K562 (cell line): Measurements from ENCODE around the gene ATP6V0E2. TPM values are rescaled to one million over a fixed set of nuclear protein-coding genes. Genes with fewer than 3 reads are reported as not detected.

Experiments
- ADNP ChIP-seq: fragments of 200-800 bp; sonication (Bioruptor generic); IDR thresholded peaks from 2 replicates; pipeline ENCODE4 v1.6.1; 2016; ENCODE audit warnings: missing genetic modification characterization, missing compliant biosample characterization
- ARID1B ChIP-seq: fragments of 450-650 bp; IDR thresholded peaks from 2 replicates; pipeline ENCODE4 v1.6.1; 2016; ENCODE audit warnings: antibody characterized with exemption, mild to moderate bottlenecking, inconsistent platforms
- ATF7 ChIP-seq: fragments of 450-650 bp; IDR thresholded peaks from 2 replicates; pipeline ENCODE4 v1.7.1; 2014; ENCODE audit warnings: mild to moderate bottlenecking, moderate library complexity
- ETV1 ChIP-seq: fragments of 450-650 bp; conservative IDR thresholded peaks from 2 replicates; pipeline ENCODE4 v1.6.1; 2016; ENCODE audit warnings: missing genetic modification characterization, control low read depth, low read depth, missing compliant biosample characterization
- ETV6 ChIP-seq, 3 experiments: fragments of 150-350 bp in 1 of 3; sonication (generic) in 1 of 3; formaldehyde crosslinking in 1 of 3; IDR thresholded peaks; 2 replicates each; pipeline versions ENCODE4 v1.6.1 to v1.8.0; 2014 to 2022; ENCODE audit warnings: borderline replicate concordance in 2 of 3, low read depth in 2 of 3, antibody characterized with exemption in 1 of 3, low read length in 1 of 3, mild to moderate bottlenecking in 1 of 3, missing genetic modification reagents in 1 of 3
- FOXK1 ChIP-seq: sonication (generic); formaldehyde crosslinking; IDR thresholded peaks from 2 replicates; pipeline ENCODE4 v1.8.0; 2022; ENCODE audit warnings: missing genetic modification reagents, mild to moderate bottlenecking, borderline replicate concordance
- FOXK2 ChIP-seq, 2 experiments: fragments of 450-650 bp; IDR thresholded peaks in 1 of 2; conservative IDR thresholded peaks in 1 of 2; 2 replicates each; pipeline ENCODE4 v1.6.1; 2016; ENCODE audit warnings: low read depth in 2 of 2, mild to moderate bottlenecking in 1 of 2
- GATAD2A ChIP-seq: fragments of 450-650 bp; IDR thresholded peaks from 2 replicates; pipeline ENCODE4 v1.6.1; 2017
- KAT2B ChIP-seq: IDR thresholded peaks from one replicate; pipeline ENCODE4 v1.6.1; 2012; ENCODE audit warnings: low read depth, mild to moderate bottlenecking, control low read depth, inconsistent platforms, low read length, moderate library complexity
- KAT7 ChIP-seq: sonication (generic); formaldehyde crosslinking; IDR thresholded peaks from 2 replicates; pipeline ENCODE4 v1.8.0; 2022; ENCODE audit warnings: missing genetic modification reagents, mild to moderate bottlenecking, borderline replicate concordance
- MTF1 ChIP-seq: fragments of 250-450 bp; sonication (Bioruptor Pico); IDR thresholded peaks from 2 replicates; pipeline ENCODE4 v1.9.0; 2021; ENCODE audit warnings: moderate library complexity, mild to moderate bottlenecking, inconsistent platforms, borderline replicate concordance
- RCOR1 ChIP-seq, 2 experiments: IDR thresholded peaks; 2 replicates each; pipeline ENCODE4 v1.6.1; 2012; ENCODE audit warnings: low read depth in 2 of 2, low read length in 2 of 2, borderline replicate concordance in 1 of 2, improper control_type of control experiment in 1 of 2
- SMARCA5 ChIP-seq: fragments of 450-650 bp; IDR thresholded peaks from 2 replicates; pipeline ENCODE4 v1.6.1; 2016
- TBP ChIP-seq: optimal IDR thresholded peaks from 2 replicates; pipeline ENCODE3; 2011; ENCODE audit warnings: low read depth, low read length, improper control_type of control experiment
- ZNF12 ChIP-seq: sonication (generic); formaldehyde crosslinking; IDR thresholded peaks from 2 replicates; pipeline ENCODE4 v1.4.0; 2020; ENCODE audit warnings: mild to moderate bottlenecking, missing genetic modification reagents
- ZNF217 ChIP-seq: sonication (generic); formaldehyde crosslinking; IDR thresholded peaks from 2 replicates; pipeline ENCODE4 v1.8.0; 2022; ENCODE audit warnings: mild to moderate bottlenecking, missing genetic modification reagents
- polyA plus RNA-seq, 8 experiments: library from polyadenylated mRNA; depleted of rRNA in 4 of 8; stranded (reverse) in 5 of 8; unstranded in 3 of 8; fragments of >200 nt; fragmentation: Nextera tagmentation in 2 of 8; fragmentation: Illumina TruSeq in 1 of 8; extraction: Ambion mirVana in 2 of 8; extraction: Trizol in 1 of 8; gene quantifications; 2 replicates each; pipeline versions ENCODE4 v1.2.1 to v1.2.3, GENCODE V29; 2011 to 2014; ENCODE audit warnings: inconsistent platforms in 1 of 8, missing spikeins in 1 of 8
- total RNA-seq, 7 experiments: library from RNA; depleted of rRNA in 6 of 7; stranded (reverse); fragments of >200 nt in 6 of 7; fragmentation: Illumina TruSeq in 2 of 7; extraction: Trizol in 2 of 7; gene quantifications; 2 replicates each; pipeline versions ENCODE4 v1.2.1 to v1.2.3, GENCODE V29; 2011 to 2021; ENCODE audit warnings: low replicate concordance in 1 of 7
- TF ChIP-seq, protein P1 (sequence below): sonication (generic); formaldehyde crosslinking; IDR thresholded peaks from 2 replicates; pipeline ENCODE4 v1.8.1; 2023; ENCODE audit warnings: mild to moderate bottlenecking, missing genetic modification reagents
- TF ChIP-seq, protein P2 (sequence below): fragments of 450-650 bp; conservative IDR thresholded peaks from 2 replicates; pipeline ENCODE4 v1.6.1; 2016; ENCODE audit warnings: missing genetic modification characterization, low read depth, mild to moderate bottlenecking, missing compliant biosample characterization, moderate library complexity
- TF ChIP-seq, protein P3 (sequence below): IDR thresholded peaks from 2 replicates; pipeline ENCODE4 v1.6.1; 2014; ENCODE audit warnings: antibody characterized with exemption
- TF ChIP-seq, protein P4 (sequence below): fragments of 250-450 bp; sonication (Bioruptor Pico); IDR thresholded peaks from 2 replicates; pipeline ENCODE4 v1.8.0; 2022; ENCODE audit warnings: moderate library complexity, mild to moderate bottlenecking, inconsistent platforms
- TF ChIP-seq, protein P5 (sequence below): fragments of 450-650 bp; formaldehyde crosslinking; conservative IDR thresholded peaks from 2 replicates; pipeline ENCODE4 v1.4.0; 2022; ENCODE audit warnings: mild to moderate bottlenecking, missing genetic modification characterization

Gene ATP6V0E2
- total and polyA plus RNA-seq, 9 of the 15 experiments (the other 6 are each of a cell fraction or from before 2014, with no cell fraction given), result 0.55 to 18.5 (median 10.9) TPM

DNA sequence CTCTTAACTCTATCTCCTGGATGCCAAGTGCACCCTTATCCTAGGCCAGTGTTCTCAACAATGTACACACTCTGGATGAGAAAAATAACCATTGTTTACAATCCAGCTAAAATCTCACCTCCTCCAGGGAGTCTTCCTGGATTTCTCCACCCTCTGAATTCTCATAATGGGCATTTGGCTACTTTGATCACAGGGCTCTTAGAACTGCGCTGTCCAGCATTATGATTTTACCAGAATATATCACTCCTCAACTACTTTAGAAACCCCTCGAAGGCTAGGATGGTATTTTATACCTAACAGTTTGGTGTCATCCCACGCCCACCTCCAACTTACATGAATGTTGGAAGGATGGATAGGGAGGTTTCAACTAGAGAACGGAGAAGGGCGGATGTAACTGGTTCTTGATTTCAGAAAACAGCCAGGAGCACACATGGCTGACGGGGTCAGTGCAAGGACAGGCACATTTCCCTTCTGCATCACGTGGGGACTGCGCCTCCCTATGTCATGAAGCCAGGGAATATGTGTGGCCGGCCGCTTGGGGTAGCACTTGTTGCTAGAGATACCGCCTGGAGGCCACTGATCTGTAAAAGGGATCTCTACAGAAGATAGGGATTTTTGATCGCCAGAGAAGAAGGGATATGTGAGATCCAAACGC lies 1.2 kb upstream of the ATP6V0E2 start (continued):
- no peak for TF ChIP-seq ZNF217 (CRISPR knock-in tag)
- peak; percentile 98 for TF ChIP-seq ADNP (tag)
- TF ChIP-seq, protein P1, sequence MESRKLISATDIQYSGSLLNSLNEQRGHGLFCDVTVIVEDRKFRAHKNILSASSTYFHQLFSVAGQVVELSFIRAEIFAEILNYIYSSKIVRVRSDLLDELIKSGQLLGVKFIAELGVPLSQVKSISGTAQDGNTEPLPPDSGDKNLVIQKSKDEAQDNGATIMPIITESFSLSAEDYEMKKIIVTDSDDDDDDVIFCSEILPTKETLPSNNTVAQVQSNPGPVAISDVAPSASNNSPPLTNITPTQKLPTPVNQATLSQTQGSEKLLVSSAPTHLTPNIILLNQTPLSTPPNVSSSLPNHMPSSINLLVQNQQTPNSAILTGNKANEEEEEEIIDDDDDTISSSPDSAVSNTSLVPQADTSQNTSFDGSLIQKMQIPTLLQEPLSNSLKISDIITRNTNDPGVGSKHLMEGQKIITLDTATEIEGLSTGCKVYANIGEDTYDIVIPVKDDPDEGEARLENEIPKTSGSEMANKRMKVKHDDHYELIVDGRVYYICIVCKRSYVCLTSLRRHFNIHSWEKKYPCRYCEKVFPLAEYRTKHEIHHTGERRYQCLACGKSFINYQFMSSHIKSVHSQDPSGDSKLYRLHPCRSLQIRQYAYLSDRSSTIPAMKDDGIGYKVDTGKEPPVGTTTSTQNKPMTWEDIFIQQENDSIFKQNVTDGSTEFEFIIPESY (CRISPR knock-in tag), result peak; percentile 78
- peak; percentile 98 for TF ChIP-seq FOXK1 (CRISPR knock-in tag)
- 0 out of 4 replicates have a peak, but pooled peaks have one; percentile 18 to 44 for TF ChIP-seq FOXK2 (conservative IDR thresholded peaks at IDR 0.05 in 1 of 2, IDR thresholded peaks at IDR 0.05 in 1 of 2; ENCODE audit: low read depth in 2 of 2)
- TF ChIP-seq SMARCA5, result peak; percentile 99
- TF ChIP-seq KAT2B, result no peak
- TF ChIP-seq, protein P2, sequence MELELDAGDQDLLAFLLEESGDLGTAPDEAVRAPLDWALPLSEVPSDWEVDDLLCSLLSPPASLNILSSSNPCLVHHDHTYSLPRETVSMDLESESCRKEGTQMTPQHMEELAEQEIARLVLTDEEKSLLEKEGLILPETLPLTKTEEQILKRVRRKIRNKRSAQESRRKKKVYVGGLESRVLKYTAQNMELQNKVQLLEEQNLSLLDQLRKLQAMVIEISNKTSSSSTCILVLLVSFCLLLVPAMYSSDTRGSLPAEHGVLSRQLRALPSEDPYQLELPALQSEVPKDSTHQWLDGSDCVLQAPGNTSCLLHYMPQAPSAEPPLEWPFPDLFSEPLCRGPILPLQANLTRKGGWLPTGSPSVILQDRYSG (tag), result peak; percentile 69; the same call in 1 of the 2 replicates
- TF ChIP-seq KAT7 (CRISPR knock-in tag), result no peak
- TF ChIP-seq GATAD2A, result no peak
- TF ChIP-seq MTF1, result no peak
- TF ChIP-seq, protein P3, sequence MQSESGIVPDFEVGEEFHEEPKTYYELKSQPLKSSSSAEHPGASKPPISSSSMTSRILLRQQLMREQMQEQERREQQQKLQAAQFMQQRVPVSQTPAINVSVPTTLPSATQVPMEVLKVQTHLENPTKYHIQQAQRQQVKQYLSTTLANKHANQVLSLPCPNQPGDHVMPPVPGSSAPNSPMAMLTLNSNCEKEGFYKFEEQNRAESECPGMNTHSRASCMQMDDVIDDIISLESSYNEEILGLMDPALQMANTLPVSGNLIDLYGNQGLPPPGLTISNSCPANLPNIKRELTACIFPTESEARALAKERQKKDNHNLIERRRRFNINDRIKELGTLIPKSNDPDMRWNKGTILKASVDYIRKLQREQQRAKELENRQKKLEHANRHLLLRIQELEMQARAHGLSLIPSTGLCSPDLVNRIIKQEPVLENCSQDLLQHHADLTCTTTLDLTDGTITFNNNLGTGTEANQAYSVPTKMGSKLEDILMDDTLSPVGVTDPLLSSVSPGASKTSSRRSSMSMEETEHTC, result peak; percentile 56; the same call in 1 of the 2 replicates
- TF ChIP-seq, protein P4, sequence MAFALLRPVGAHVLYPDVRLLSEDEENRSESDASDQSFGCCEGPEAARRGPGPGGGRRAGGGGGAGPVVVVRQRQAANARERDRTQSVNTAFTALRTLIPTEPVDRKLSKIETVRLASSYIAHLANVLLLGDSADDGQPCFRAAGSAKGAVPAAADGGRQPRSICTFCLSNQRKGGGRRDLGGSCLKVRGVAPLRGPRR, result 0 out of 2 replicates have a peak, but pooled peaks have one; percentile 21
- TF ChIP-seq RCOR1 (IDR thresholded peaks at IDR 0.05; ENCODE audit: borderline replicate concordance in 1 of 2, low read depth in 2 of 2, low read length in 2 of 2), result peak; percentile 72 to 90; a peak in 3 of 4 replicates
- TF ChIP-seq ARID1B, result peak; percentile 54; the same call in 1 of the 2 replicates
- TF ChIP-seq TBP, result peak; percentile 83
- TF ChIP-seq ZNF12, result no peak
- peak; percentile 31; the same call in 1 of the 2 replicates for TF ChIP-seq ATF7
- no peak for TF ChIP-seq ETV6 (IDR thresholded peaks at IDR 0.05; ENCODE audit: borderline replicate concordance in 1 of 2, low read depth in 2 of 2, low read length in 1 of 2)
- TF ChIP-seq ETV6 (CRISPR knock-in tag; IDR thresholded peaks at IDR 0.05; ENCODE audit: borderline replicate concordance), result peak; percentile 74; the same call in 1 of the 2 replicates
- TF ChIP-seq, protein P5, sequence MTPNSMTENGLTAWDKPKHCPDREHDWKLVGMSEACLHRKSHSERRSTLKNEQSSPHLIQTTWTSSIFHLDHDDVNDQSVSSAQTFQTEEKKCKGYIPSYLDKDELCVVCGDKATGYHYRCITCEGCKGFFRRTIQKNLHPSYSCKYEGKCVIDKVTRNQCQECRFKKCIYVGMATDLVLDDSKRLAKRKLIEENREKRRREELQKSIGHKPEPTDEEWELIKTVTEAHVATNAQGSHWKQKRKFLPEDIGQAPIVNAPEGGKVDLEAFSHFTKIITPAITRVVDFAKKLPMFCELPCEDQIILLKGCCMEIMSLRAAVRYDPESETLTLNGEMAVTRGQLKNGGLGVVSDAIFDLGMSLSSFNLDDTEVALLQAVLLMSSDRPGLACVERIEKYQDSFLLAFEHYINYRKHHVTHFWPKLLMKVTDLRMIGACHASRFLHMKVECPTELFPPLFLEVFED, result 0 out of 2 replicates have a peak, but pooled peaks have one; percentile 45
- TF ChIP-seq ETV1 (tag), result peak; percentile 53
